Kasumi-1 (cell line): ENCODE data around the gene NMNAT3.

ENCODE experiments used
- DNase-seq, 2 experiments: peaks; one replicate each; lab custom pipeline; 2025; lab: John Stamatoyannopoulos, UW

Gene NMNAT3

GRCh38 chr3:139521144-139521543 lies 156.6 kb downstream of the NMNAT3 start:
- DNase-seq, result no peak

- DNase-seq, result no peak
These were observed 157.6 kb downstream of the NMNAT3 start for GRCh38 chr3:139519998-139520737.

- no peak for DNase-seq
These were observed 158.6 kb downstream of the NMNAT3 start for GRCh38 chr3:139518926-139519842.

GRCh38 chr3:139518306-139518705 lies 159.5 kb downstream of the NMNAT3 start:
- no peak for DNase-seq

GRCh38 chr3:139517321-139518065 lies 160.3 kb downstream of the NMNAT3 start:
- no peak for DNase-seq

GRCh38 chr3:139514741-139515140 lies 163.0 kb downstream of the NMNAT3 start:
- no peak for DNase-seq
